ENCODE results near the gene ZW10.

ZW10 gene

GRCh38 chr11:113697111-113697510 is 76.4 kb downstream of the ZW10 start:
- TF ChIP-seq, protein P1, sequence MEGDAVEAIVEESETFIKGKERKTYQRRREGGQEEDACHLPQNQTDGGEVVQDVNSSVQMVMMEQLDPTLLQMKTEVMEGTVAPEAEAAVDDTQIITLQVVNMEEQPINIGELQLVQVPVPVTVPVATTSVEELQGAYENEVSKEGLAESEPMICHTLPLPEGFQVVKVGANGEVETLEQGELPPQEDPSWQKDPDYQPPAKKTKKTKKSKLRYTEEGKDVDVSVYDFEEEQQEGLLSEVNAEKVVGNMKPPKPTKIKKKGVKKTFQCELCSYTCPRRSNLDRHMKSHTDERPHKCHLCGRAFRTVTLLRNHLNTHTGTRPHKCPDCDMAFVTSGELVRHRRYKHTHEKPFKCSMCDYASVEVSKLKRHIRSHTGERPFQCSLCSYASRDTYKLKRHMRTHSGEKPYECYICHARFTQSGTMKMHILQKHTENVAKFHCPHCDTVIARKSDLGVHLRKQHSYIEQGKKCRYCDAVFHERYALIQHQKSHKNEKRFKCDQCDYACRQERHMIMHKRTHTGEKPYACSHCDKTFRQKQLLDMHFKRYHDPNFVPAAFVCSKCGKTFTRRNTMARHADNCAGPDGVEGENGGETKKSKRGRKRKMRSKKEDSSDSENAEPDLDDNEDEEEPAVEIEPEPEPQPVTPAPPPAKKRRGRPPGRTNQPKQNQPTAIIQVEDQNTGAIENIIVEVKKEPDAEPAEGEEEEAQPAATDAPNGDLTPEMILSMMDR (conservative IDR thresholded peaks at IDR 0.05; ENCODE audit: low read depth, low read length) = no peak
- Histone ChIP-seq H3K36me3 (ENCODE audit: insufficient read depth) (no peaks in the 10 kb centered on the region), H3K27me3 (ENCODE audit: insufficient read depth, low read depth) (no peaks in the 10 kb centered on the region), H4K20me1 (ENCODE audit: insufficient read depth) (no peaks in the 10 kb centered on the region), H3K4me3 (IDR thresholded peaks at IDR 0.05; ENCODE audit: insufficient read depth, low read depth, low read length) (no peak overlapping the region), H3K9ac (no peak overlapping the region), H3K79me2 (ENCODE audit: insufficient read depth, low read depth) (no peaks in the 10 kb centered on the region), H2AFZ (ENCODE audit: low read depth) (no peak overlapping the region), H3K4me2 (no peak overlapping the region), H3K4me1 (ENCODE audit: low read depth, poor library complexity, severe bottlenecking) (no peaks in the 10 kb centered on the region), H3K27ac (no peak overlapping the region)

DNA sequence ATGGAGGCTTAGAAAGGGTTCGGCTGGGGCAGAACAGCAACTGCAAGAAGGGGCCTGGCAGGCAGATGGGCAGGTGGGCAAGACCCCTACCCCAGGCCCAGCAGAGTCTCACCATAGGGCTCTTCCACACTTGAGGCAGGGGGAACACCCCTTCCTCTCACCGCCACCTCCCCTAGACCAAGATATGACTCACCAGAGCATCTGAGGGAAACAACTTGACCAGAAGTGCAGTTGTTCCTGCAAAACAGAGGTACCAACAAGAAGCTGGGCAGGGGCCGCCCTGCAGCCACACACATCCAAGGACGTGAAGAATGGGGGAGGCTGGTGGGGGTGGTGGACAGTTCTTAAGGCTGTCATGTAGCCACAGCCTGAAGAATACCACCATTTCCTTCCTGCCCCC is 78.3 kb downstream of the ZW10 start:
- Histone ChIP-seq H3K36me3 (ENCODE audit: insufficient read depth) (no peaks in the 10 kb centered on the region), H3K27ac (no peak overlapping the region), H3K4me2 (no peak overlapping the region), H3K9ac (no peak overlapping the region), H3K79me2 (ENCODE audit: insufficient read depth, low read depth) (no peaks in the 10 kb centered on the region), H3K4me1 (ENCODE audit: low read depth, poor library complexity, severe bottlenecking) (no peaks in the 10 kb centered on the region), H3K27me3 (ENCODE audit: insufficient read depth, low read depth) (no peaks in the 10 kb centered on the region), H4K20me1 (ENCODE audit: insufficient read depth) (no peaks in the 10 kb centered on the region), H3K4me3 (IDR thresholded peaks at IDR 0.05; ENCODE audit: insufficient read depth, low read depth, low read length) (no peak overlapping the region), H2AFZ (ENCODE audit: low read depth) (no peak overlapping the region)
- TF ChIP-seq, protein P1 (conservative IDR thresholded peaks at IDR 0.05; ENCODE audit: low read depth, low read length) = no peak

DNA sequence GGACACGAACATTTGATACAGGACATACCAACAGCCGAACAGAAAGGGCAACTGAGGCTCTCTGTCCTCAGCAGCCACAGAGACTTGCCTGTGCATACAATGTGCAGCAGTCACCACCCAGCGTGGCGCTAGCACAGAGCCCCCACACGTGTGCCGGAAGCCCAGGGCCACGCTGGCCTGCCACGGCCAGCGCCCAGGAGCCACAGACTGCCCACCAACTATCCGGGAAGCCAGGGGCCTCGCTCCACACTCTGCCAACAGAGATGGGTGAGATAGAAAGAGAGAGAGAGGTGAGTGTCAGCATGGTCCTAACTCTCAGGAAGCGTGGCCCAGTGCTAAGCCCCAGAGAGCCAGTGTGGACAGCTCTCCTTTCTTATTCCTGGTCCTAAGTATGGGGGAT is 79.1 kb downstream of the ZW10 start:
- Histone ChIP-seq H3K4me2 (no peak overlapping the region), H4K20me1 (ENCODE audit: insufficient read depth) (no peaks in the 10 kb centered on the region), H3K4me1 (ENCODE audit: low read depth, poor library complexity, severe bottlenecking) (no peaks in the 10 kb centered on the region), H3K27me3 (ENCODE audit: insufficient read depth, low read depth) (no peaks in the 10 kb centered on the region), H2AFZ (ENCODE audit: low read depth) (no peak overlapping the region), H3K36me3 (ENCODE audit: insufficient read depth) (no peaks in the 10 kb centered on the region), H3K9ac (no peak overlapping the region), H3K4me3 (IDR thresholded peaks at IDR 0.05; ENCODE audit: insufficient read depth, low read depth, low read length) (no peak overlapping the region), H3K79me2 (ENCODE audit: insufficient read depth, low read depth) (no peaks in the 10 kb centered on the region), H3K27ac (no peak overlapping the region)
- TF ChIP-seq, protein P1 (conservative IDR thresholded peaks at IDR 0.05; ENCODE audit: low read depth, low read length) = no peak

DNA sequence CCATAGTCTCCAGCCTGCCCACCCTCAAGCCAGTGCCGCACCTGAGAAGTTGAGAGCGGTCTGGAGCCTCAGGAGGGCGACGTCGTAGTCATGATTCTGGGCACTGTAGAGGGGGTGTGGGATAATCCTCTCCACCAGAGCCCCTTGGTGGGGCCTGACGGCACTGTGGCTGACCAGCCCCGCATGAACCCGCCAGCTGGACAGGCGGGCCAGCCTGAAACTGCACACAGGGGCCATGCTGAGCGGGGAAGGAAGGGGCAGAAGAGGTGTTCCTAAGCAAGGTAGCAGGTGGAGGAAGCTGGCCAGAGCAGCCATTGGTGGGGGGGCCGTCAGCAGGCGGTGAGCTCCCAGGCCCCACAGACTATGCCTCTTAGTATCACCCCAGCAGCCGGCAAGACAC is 80.5 kb downstream of the ZW10 start:
- no peaks in the 10 kb centered on the region for H3K36me3 ChIP-seq (ENCODE audit: insufficient read depth)
- no peak overlapping the region for H3K4me3 ChIP-seq (IDR thresholded peaks at IDR 0.05; ENCODE audit: insufficient read depth, low read depth, low read length)
- no peak overlapping the region for H2AFZ ChIP-seq (ENCODE audit: low read depth)
- H3K4me1 ChIP-seq (ENCODE audit: low read depth, poor library complexity, severe bottlenecking) = no peaks in the 10 kb centered on the region
- no peak overlapping the region for H3K9ac ChIP-seq
- H3K79me2 ChIP-seq (ENCODE audit: insufficient read depth, low read depth) = no peaks in the 10 kb centered on the region
- no peaks in the 10 kb centered on the region for H4K20me1 ChIP-seq (ENCODE audit: insufficient read depth)
- H3K27ac ChIP-seq = no peak overlapping the region
- TF ChIP-seq, protein P1 (conservative IDR thresholded peaks at IDR 0.05; ENCODE audit: low read depth, low read length) = no peak
- no peaks in the 10 kb centered on the region for H3K27me3 ChIP-seq (ENCODE audit: insufficient read depth, low read depth)
- H3K4me2 ChIP-seq = no peak overlapping the region
